HepG2 (cell line): ENCODE results near the gene RGS14. TPM values are rescaled to one million over a fixed set of nuclear protein-coding genes. Genes with fewer than 3 reads are reported as not detected.

Experiments used
- ARNT ChIP-seq: fragments of 450-650 bp; IDR thresholded peaks from 2 replicates; pipeline ENCODE4 v1.6.1; 2017
- BRF2 ChIP-seq: sonication (generic); formaldehyde crosslinking; IDR thresholded peaks from 2 replicates; pipeline ENCODE4 v1.8.1; 2022; ENCODE audit warnings: mild to moderate bottlenecking, missing genetic modification reagents
- CAMTA2 ChIP-seq: sonication (generic); formaldehyde crosslinking; IDR thresholded peaks from 2 replicates; pipeline ENCODE4 v1.4.0; 2020; ENCODE audit warnings: mild to moderate bottlenecking, missing genetic modification reagents, borderline replicate concordance
- FOSL2 ChIP-seq: sonication (generic); formaldehyde crosslinking; IDR thresholded peaks from 2 replicates; pipeline ENCODE4 v1.4.0; 2020; ENCODE audit warnings: missing genetic modification reagents
- FOXJ3 ChIP-seq: sonication (generic); formaldehyde crosslinking; IDR thresholded peaks from 2 replicates; pipeline ENCODE4 v1.4.0; 2020; ENCODE audit warnings: missing genetic modification reagents, mild to moderate bottlenecking, borderline replicate concordance
- GPBP1L1 ChIP-seq: sonication (generic); formaldehyde crosslinking; IDR thresholded peaks from 2 replicates; pipeline ENCODE4 v1.5.0; 2020; ENCODE audit warnings: mild to moderate bottlenecking, missing genetic modification reagents
- ISX ChIP-seq: sonication (generic); formaldehyde crosslinking; conservative IDR thresholded peaks from 2 replicates; pipeline ENCODE4 v1.5.0; 2020; ENCODE audit warnings: missing genetic modification reagents
- KDM4B ChIP-seq: sonication (generic); formaldehyde crosslinking; IDR thresholded peaks from 2 replicates; pipeline ENCODE4 v1.4.0; 2020; ENCODE audit warnings: missing genetic modification reagents
- ZBTB14 ChIP-seq: sonication (generic); formaldehyde crosslinking; IDR thresholded peaks from 2 replicates; pipeline ENCODE4 v1.4.0; 2020; ENCODE audit warnings: missing genetic modification reagents
- ZBTB25 ChIP-seq: IDR thresholded peaks from 2 replicates; pipeline ENCODE4 v1.6.1; 2018; ENCODE audit warnings: missing genetic modification reagents
- ZBTB42 ChIP-seq: sonication (generic); formaldehyde crosslinking; IDR thresholded peaks from 2 replicates; pipeline ENCODE4 v1.5.0; 2020; ENCODE audit warnings: mild to moderate bottlenecking, missing genetic modification reagents
- ZFP36L2 ChIP-seq: sonication (generic); formaldehyde crosslinking; IDR thresholded peaks from 2 replicates; pipeline ENCODE4 v1.4.0; 2020; ENCODE audit warnings: missing genetic modification reagents
- ZIK1 ChIP-seq: sonication (generic); formaldehyde crosslinking; IDR thresholded peaks from 2 replicates; pipeline ENCODE4 v1.5.0; 2020; ENCODE audit warnings: mild to moderate bottlenecking, low read depth, missing genetic modification reagents, borderline replicate concordance
- ZNF318 ChIP-seq: sonication (generic); formaldehyde crosslinking; IDR thresholded peaks from 2 replicates; pipeline ENCODE4 v1.4.0; 2020; ENCODE audit warnings: mild to moderate bottlenecking, missing genetic modification reagents
- ZNF597 ChIP-seq: sonication (generic); formaldehyde crosslinking; IDR thresholded peaks from 2 replicates; pipeline ENCODE4 v1.5.0; 2020; ENCODE audit warnings: missing genetic modification reagents
- polyA plus RNA-seq, 8 experiments: library from polyadenylated mRNA; depleted of rRNA in 3 of 8; stranded (reverse) in 7 of 8; unstranded in 1 of 8; fragments of >200 nt; fragmentation: Illumina TruSeq in 4 of 8; extraction: Trizol in 4 of 8; gene quantifications; 2 replicates each; pipeline versions ENCODE4 v1.2.1 to v1.2.3, GENCODE V29; 2011 to 2016; ENCODE audit warnings: low read depth in 4 of 8, missing spikeins in 1 of 8, mixed read lengths in 1 of 8; ENCODE audit not compliant: insufficient read depth in 1 of 8
- total RNA-seq, 5 experiments: library from RNA; depleted of rRNA; stranded (reverse); fragments of >200 nt; fragmentation: Illumina TruSeq; extraction: Trizol; gene quantifications; 2 replicates each; pipeline ENCODE4 v1.2.3, GENCODE V29; 2016; ENCODE audit warnings: low read depth in 1 of 5

Gene RGS14
- total and polyA plus RNA-seq, 2 of the 13 experiments (the other 11 are each of a cell fraction or from before 2014, with no cell fraction given) = 11.1 to 17.2 TPM

- TF ChIP-seq GPBP1L1 (CRISPR knock-in tag) = no peak
- TF ChIP-seq ZBTB42 (CRISPR knock-in tag) = no peak
- no peak for TF ChIP-seq ARNT
- TF ChIP-seq CAMTA2 (CRISPR knock-in tag) = no peak
- no peak for TF ChIP-seq ZNF597 (CRISPR knock-in tag)
- TF ChIP-seq KDM4B (CRISPR knock-in tag) = no peak
- TF ChIP-seq FOXJ3 (CRISPR knock-in tag) = 0 out of 2 replicates have a peak, but pooled peaks have one; percentile 32
- TF ChIP-seq BRF2 (CRISPR knock-in tag) = no peak
- no peak for TF ChIP-seq ZFP36L2 (CRISPR knock-in tag)
- TF ChIP-seq ZIK1 = no peak
- TF ChIP-seq FOSL2 (CRISPR knock-in tag) = peak; percentile 46; the same call in 1 of the 2 replicates
- no peak for TF ChIP-seq ZNF318
- TF ChIP-seq ISX (CRISPR knock-in tag) = no peak
- no peak for TF ChIP-seq ZBTB14
- peak; percentile 90 for TF ChIP-seq ZBTB25 (CRISPR knock-in tag)
These were observed 12.9 kb downstream of the RGS14 start (continued) for GRCh38 chr5:177370488-177371119.
